ENCODE measurements around the gene UNK. TPM values are rescaled to one million over a fixed set of nuclear protein-coding genes. Genes with fewer than 3 reads are reported as not detected.

The UNK gene
- total RNA-seq, 1 donor from 2014 or later = 16.0 TPM

GRCh38 chr17:75811174-75811573, 26.6 kb downstream of the UNK start:
- intact Hi-C loops (cut with DNase I) = no loop called here
- DNase-seq (ENCODE audit: missing footprints) = no peak

GRCh38 chr17:75812096-75813013, 27.7 kb downstream of the UNK start:
- no peak for DNase-seq (ENCODE audit: missing footprints)
- intact Hi-C loops (cut with DNase I) = no loop called here

More at GRCh38 chr17:75811174-75811573, 26.6 kb downstream of the UNK start:
- no peak for ATAC-seq

GRCh38 chr17:75813081-75814020, 28.7 kb downstream of the UNK start:
- DNase-seq (ENCODE audit: missing footprints) (no peak), ATAC-seq (no peak)
- intact Hi-C loops (cut with DNase I) = no loop called here

More at GRCh38 chr17:75812096-75813013, 27.7 kb downstream of the UNK start:
- ATAC-seq = no peak

GRCh38 chr17:75814021-75814395, 29.4 kb downstream of the UNK start:
- DNase-seq (ENCODE audit: missing footprints) = no peak
- ATAC-seq = no peak
- intact Hi-C loops (cut with DNase I) = no loop called here

- DNase-seq (ENCODE audit: missing footprints) (no peak), ATAC-seq (no peak)
- intact Hi-C loops (cut with DNase I) = no loop called here
These were observed 30.3 kb downstream of the UNK start for GRCh38 chr17:75814900-75815373.

- ATAC-seq = no peak
- no peak for DNase-seq (ENCODE audit: missing footprints)
- intact Hi-C loops (cut with DNase I) = no loop called here
These were observed 30.8 kb downstream of the UNK start for GRCh38 chr17:75815399-75815798.

GRCh38 chr17:75816693-75817092, 32.1 kb downstream of the UNK start:
- no peak for DNase-seq (ENCODE audit: missing footprints)
- intact Hi-C loops (cut with DNase I) = no loop called here
- ATAC-seq = no peak

- no peak for ATAC-seq
- no peak for DNase-seq (ENCODE audit: missing footprints)
- intact Hi-C loops (cut with DNase I) = no loop called here
These were observed 33.0 kb downstream of the UNK start for GRCh38 chr17:75817571-75817970.

- no peak for ATAC-seq
- intact Hi-C loops (cut with DNase I) = no loop called here
- DNase-seq (ENCODE audit: missing footprints) = no peak
These were observed 33.8 kb downstream of the UNK start for GRCh38 chr17:75818326-75818885.

GRCh38 chr17:75819116-75819515, 34.5 kb downstream of the UNK start:
- DNase-seq (ENCODE audit: missing footprints) (no peak), ATAC-seq (no peak)
- intact Hi-C loops (cut with DNase I) = no loop called here

GRCh38 chr17:75819678-75820077, 35.1 kb downstream of the UNK start:
- ATAC-seq (no peak), DNase-seq (ENCODE audit: missing footprints) (no peak)
- intact Hi-C loops (cut with DNase I) = no loop called here

GRCh38 chr17:75820094-75821080, 35.8 kb downstream of the UNK start:
- no peak for DNase-seq (ENCODE audit: missing footprints)
- ATAC-seq = no peak
- intact Hi-C loops (cut with DNase I) = no loop called here

GRCh38 chr17:75821552-75821951, 36.9 kb downstream of the UNK start:
- no peak for ATAC-seq
- DNase-seq (ENCODE audit: missing footprints) = no peak
- intact Hi-C loops (cut with DNase I) = no loop called here

- intact Hi-C loops (cut with DNase I) = no loop called here
- ATAC-seq = no peak
- no peak for DNase-seq (ENCODE audit: missing footprints)
These were observed 37.7 kb downstream of the UNK start for GRCh38 chr17:75822119-75822799.

GRCh38 chr17:75822800-75823166, 38.2 kb downstream of the UNK start:
- intact Hi-C loops (cut with DNase I) = no loop called here
- no peak for ATAC-seq
- no peak for DNase-seq (ENCODE audit: missing footprints)

- intact Hi-C loops (cut with DNase I) = no loop called here
- DNase-seq (ENCODE audit: missing footprints) (no peak), ATAC-seq (no peak)
These were observed 38.8 kb downstream of the UNK start for GRCh38 chr17:75823257-75824041.

GRCh38 chr17:75824050-75824552, 39.5 kb downstream of the UNK start:
- DNase-seq (ENCODE audit: missing footprints) (no peak), ATAC-seq (no peak)
- intact Hi-C loops (cut with DNase I) = no loop called here

Measured in Right ventricle myocardium inferior (tissue), 1 donor.